Hepatocyte (in vitro differentiated cells): ENCODE data around the gene NAV2.

Source experiments
- EZH2phosphoT487 ChIP-seq: fragments of 200-600 bp; sonication (generic); IDR thresholded peaks from one replicate; pipeline ENCODE4 v1.6.1; 2018; ENCODE audit warnings: antibody characterized with exemption, mild to moderate bottlenecking, low read depth, moderate library complexity; ENCODE audit not compliant: unreplicated experiment, severe bottlenecking
- TF ChIP-seq, protein P1 (sequence below): fragments of 200-600 bp; sonication (generic); IDR thresholded peaks from 2 replicates; pipeline ENCODE4 v1.5.1; 2016; ENCODE audit warnings: antibody characterized with exemption, mild to moderate bottlenecking; ENCODE audit not compliant: poor library complexity

DNA sequence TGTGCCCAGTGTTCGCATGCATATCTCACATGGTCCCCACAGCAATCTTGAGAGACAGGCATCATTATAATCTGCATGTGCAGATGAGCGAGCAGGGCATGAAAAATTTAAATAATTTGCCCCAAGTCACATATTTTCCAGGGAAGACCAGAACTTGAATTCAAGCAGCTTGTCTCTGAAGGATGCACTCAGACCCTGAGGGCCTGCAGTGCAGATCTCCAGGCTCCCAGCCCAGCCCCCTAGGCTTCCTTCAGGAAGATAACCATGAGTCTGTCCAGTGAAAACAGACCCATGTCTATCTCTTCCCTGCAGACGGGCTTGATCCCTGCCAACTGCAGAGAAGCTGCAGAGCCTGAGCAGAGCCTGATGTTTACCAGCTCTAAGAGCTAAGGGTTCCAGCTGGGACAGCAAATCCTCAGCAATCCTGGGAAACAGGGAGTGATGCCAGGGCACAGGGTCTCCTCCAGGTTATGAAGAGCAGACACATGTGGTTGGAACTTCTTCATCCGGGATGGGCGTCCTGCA lies 55.1 kb downstream of the NAV2 start:
- no peak for TF ChIP-seq EZH2phosphoT487
- TF ChIP-seq, protein P1, sequence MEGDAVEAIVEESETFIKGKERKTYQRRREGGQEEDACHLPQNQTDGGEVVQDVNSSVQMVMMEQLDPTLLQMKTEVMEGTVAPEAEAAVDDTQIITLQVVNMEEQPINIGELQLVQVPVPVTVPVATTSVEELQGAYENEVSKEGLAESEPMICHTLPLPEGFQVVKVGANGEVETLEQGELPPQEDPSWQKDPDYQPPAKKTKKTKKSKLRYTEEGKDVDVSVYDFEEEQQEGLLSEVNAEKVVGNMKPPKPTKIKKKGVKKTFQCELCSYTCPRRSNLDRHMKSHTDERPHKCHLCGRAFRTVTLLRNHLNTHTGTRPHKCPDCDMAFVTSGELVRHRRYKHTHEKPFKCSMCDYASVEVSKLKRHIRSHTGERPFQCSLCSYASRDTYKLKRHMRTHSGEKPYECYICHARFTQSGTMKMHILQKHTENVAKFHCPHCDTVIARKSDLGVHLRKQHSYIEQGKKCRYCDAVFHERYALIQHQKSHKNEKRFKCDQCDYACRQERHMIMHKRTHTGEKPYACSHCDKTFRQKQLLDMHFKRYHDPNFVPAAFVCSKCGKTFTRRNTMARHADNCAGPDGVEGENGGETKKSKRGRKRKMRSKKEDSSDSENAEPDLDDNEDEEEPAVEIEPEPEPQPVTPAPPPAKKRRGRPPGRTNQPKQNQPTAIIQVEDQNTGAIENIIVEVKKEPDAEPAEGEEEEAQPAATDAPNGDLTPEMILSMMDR = no peak
